HCT116 (cell line): ENCODE results near the gene LRP2.

Source experiments
- CTCF ChIP-seq, 3 experiments: fragments of 200-600 bp in 1 of 3; sonication (generic) in 1 of 3; IDR thresholded peaks in 2 of 3; conservative IDR thresholded peaks in 1 of 3; 2 replicates each; pipeline ENCODE4 v1.5.1; 2012 to 2017; ENCODE audit warnings: low read depth in 2 of 3, low read length in 2 of 3, antibody characterized with exemption in 1 of 3, borderline replicate concordance in 1 of 3, control low read depth in 1 of 3, mild to moderate bottlenecking in 1 of 3, mixed read lengths in 1 of 3, mixed run types in 1 of 3, moderate library complexity in 1 of 3; ENCODE audit not compliant: insufficient read depth in 1 of 3
- EZH2phosphoT487 ChIP-seq: fragments of 200-600 bp; IDR thresholded peaks from 2 replicates; pipeline ENCODE4 v1.6.1; 2018; ENCODE audit warnings: antibody characterized with exemption, borderline replicate concordance
- JUND ChIP-seq: IDR thresholded peaks from 2 replicates; pipeline ENCODE4 v1.6.1; 2012
- POLR2A ChIP-seq: IDR thresholded peaks from 2 replicates; pipeline ENCODE4 v1.7.0; 2011; ENCODE audit warnings: borderline replicate concordance; ENCODE audit not compliant: insufficient read depth, insufficient read length; ENCODE audit errors: extremely low read depth
- SP1 ChIP-seq: IDR thresholded peaks from 2 replicates; pipeline ENCODE4 v1.6.1; 2012; ENCODE audit warnings: low read depth
- ZBTB33 ChIP-seq: IDR thresholded peaks from 2 replicates; pipeline ENCODE4 v1.6.1; 2011; ENCODE audit warnings: mild to moderate bottlenecking, low read length, moderate library complexity; ENCODE audit not compliant: insufficient replicate concordance; ENCODE audit errors: extremely low read depth
- ZNF274 ChIP-seq: fragments of 200-500 bp; sonication (Bioruptor generic); IDR thresholded peaks from 2 replicates; pipeline ENCODE4 v1.6.1; 2014; ENCODE audit warnings: mild to moderate bottlenecking, low read depth, low read length, inconsistent platforms

GRCh38 chr2:169185711-169186110, 176.6 kb downstream of the LRP2 start:
- TF ChIP-seq CTCF (IDR thresholded peaks at IDR 0.05 in 2 of 3, conservative IDR thresholded peaks at IDR 0.05 in 1 of 3; ENCODE audit: borderline replicate concordance in 1 of 3, insufficient read depth in 1 of 3, low read depth in 2 of 3, low read length in 2 of 3) (no peak), POLR2A (no peak), SP1 (no peak), ZNF274 (no peak), EZH2phosphoT487 (no peak), ZBTB33 (no peak), JUND (no peak)
